Duodenal mucosa (tissue), 2 donors: ENCODE results near the gene ATRIP.
A peak's percentile ranks its signal among the peaks of the same experiment; 100 is the strongest.
"Not testable (repeated sequence)": the region's sequence is repeated elsewhere in the genome, so short reads cannot be mapped to it uniquely, and the experiment has no call there.

ENCODE experiments used
- H3K27ac ChIP-seq: one replicate; pipeline ENCODE4 v1.7.0; 2013; ENCODE audit warnings: low read depth, low read length
- H3K27me3 ChIP-seq, 2 donors: one replicate each; pipeline ENCODE4 v1.7.0; 2013; ENCODE audit warnings: low read length in 2 of 2, control low read depth in 1 of 2; ENCODE audit not compliant: insufficient read depth in 2 of 2, control insufficient read depth in 1 of 2
- H3K36me3 ChIP-seq, 2 donors: one replicate each; pipeline ENCODE4 v1.7.0; 2013; ENCODE audit warnings: low read length in 2 of 2, control low read depth in 1 of 2; ENCODE audit not compliant: insufficient read depth in 2 of 2, control insufficient read depth in 1 of 2
- H3K4me1 ChIP-seq, 2 donors: one replicate each; pipeline ENCODE4 v1.7.0; 2013; ENCODE audit warnings: low read length in 2 of 2, control low read depth in 1 of 2; ENCODE audit not compliant: insufficient read depth in 2 of 2, control insufficient read depth in 1 of 2
- H3K4me3 ChIP-seq, 2 donors: one replicate each; pipeline ENCODE4 v1.7.0; 2013; ENCODE audit warnings: low read length in 2 of 2, low read depth in 1 of 2
- H3K9ac ChIP-seq, 2 donors: one replicate each; pipeline ENCODE4 v1.7.0; 2013; ENCODE audit warnings: low read length in 2 of 2, low read depth in 1 of 2
- H3K9me3 ChIP-seq, 2 donors: one replicate each; pipeline ENCODE4 v1.7.0; 2013; ENCODE audit warnings: low read length in 2 of 2, control low read depth in 1 of 2; ENCODE audit not compliant: control insufficient read depth in 1 of 2

Gene ATRIP

GRCh38 chr3:48475188-48475587 is 28.7 kb downstream of the ATRIP start:
- peaks cover 2 to 4% of the 10 kb centered on the region in 2 donors for H3K36me3 ChIP-seq
- peaks cover 9 to 26% of the 10 kb centered on the region in 2 donors for H3K4me1 ChIP-seq
- no peak overlapping the region for H3K4me3 ChIP-seq
- no peaks in the 10 kb centered on the region for H3K27me3 ChIP-seq
- no peak overlapping the region for H3K9ac ChIP-seq
- H3K9me3 ChIP-seq: no peaks in the 10 kb centered on the region
- no peak overlapping the region for H3K27ac ChIP-seq

- Histone ChIP-seq H3K36me3 (peaks cover 0 to 4% of the 10 kb centered on the region in 2 donors), H3K27me3 (no peaks in the 10 kb centered on the region), H3K9ac (no peak overlapping the region), H3K4me3 (no peak overlapping the region), H3K27ac (no peak overlapping the region), H3K4me1 (peaks cover 6 to 20% of the 10 kb centered on the region in 2 donors), H3K9me3 (no peaks in the 10 kb centered on the region)
Measured at GRCh38 chr3:48476426-48477053, 30.0 kb downstream of the ATRIP start.

- peaks cover 6 to 8% of the 10 kb centered on the region in 2 donors for H3K4me1 ChIP-seq
- no peak overlapping the region for H3K4me3 ChIP-seq
Measured at GRCh38 chr3:48477959-48478520, 31.5 kb downstream of the ATRIP start.

GRCh38 chr3:48478626-48479555 is 32.4 kb downstream of the ATRIP start:
- Histone ChIP-seq H3K4me3 (peak overlapping the region in 1 of 2 donors; percentile 30), H3K4me1 (no peaks in the 10 kb centered on the region), H3K27ac (no peak overlapping the region), H3K9me3 (no peaks in the 10 kb centered on the region), H3K27me3 (no peaks in the 10 kb centered on the region), H3K36me3 (peaks cover 0 to 4% of the 10 kb centered on the region in 2 donors), H3K9ac (no peak overlapping the region)

More at GRCh38 chr3:48477959-48478520, 31.5 kb downstream of the ATRIP start:
- Histone ChIP-seq H3K27ac (no peak overlapping the region), H3K27me3 (no peaks in the 10 kb centered on the region), H3K9me3 (no peaks in the 10 kb centered on the region), H3K9ac (no peak overlapping the region), H3K36me3 (peaks cover 0 to 4% of the 10 kb centered on the region in 2 donors)

- H3K27me3 ChIP-seq, H3K36me3 ChIP-seq, H3K9ac ChIP-seq, H3K4me1 ChIP-seq, H3K9me3 ChIP-seq, H3K4me3 ChIP-seq, H3K27ac ChIP-seq: not testable (repeated sequence)
Measured at GRCh38 chr3:48480891-48481290, 34.4 kb downstream of the ATRIP start.

- not testable (repeated sequence) for H3K9me3 ChIP-seq, H3K27ac ChIP-seq, H3K27me3 ChIP-seq, H3K4me1 ChIP-seq, H3K4me3 ChIP-seq, H3K36me3 ChIP-seq, H3K9ac ChIP-seq
Measured at GRCh38 chr3:48482822-48483221, 36.3 kb downstream of the ATRIP start.

- H3K4me3 ChIP-seq: no peak overlapping the region
- H3K36me3 ChIP-seq: no peaks in the 10 kb centered on the region
- no peaks in the 10 kb centered on the region for H3K9me3 ChIP-seq
- H3K9ac ChIP-seq: no peak overlapping the region
- H3K4me1 ChIP-seq: no peaks in the 10 kb centered on the region
- no peaks in the 10 kb centered on the region for H3K27me3 ChIP-seq
- no peak overlapping the region for H3K27ac ChIP-seq
Measured at GRCh38 chr3:48486952-48487351, 40.4 kb downstream of the ATRIP start.

GRCh38 chr3:48492461-48493202 is 46.1 kb downstream of the ATRIP start:
- Histone ChIP-seq H3K4me3 (no peak overlapping the region), H3K27me3 (no peaks in the 10 kb centered on the region), H3K9me3 (no peaks in the 10 kb centered on the region), H3K27ac (no peak overlapping the region), H3K4me1 (no peaks in the 10 kb centered on the region), H3K36me3 (no peaks in the 10 kb centered on the region), H3K9ac (no peak overlapping the region)

- Histone ChIP-seq H3K27me3 (no peaks in the 10 kb centered on the region), H3K9ac (no peak overlapping the region), H3K36me3 (no peaks in the 10 kb centered on the region), H3K27ac (no peak overlapping the region), H3K4me3 (no peak overlapping the region), H3K4me1 (no peaks in the 10 kb centered on the region), H3K9me3 (no peaks in the 10 kb centered on the region)
Measured at GRCh38 chr3:48493203-48493501, 46.6 kb downstream of the ATRIP start.

- H3K36me3 ChIP-seq: no peaks in the 10 kb centered on the region
- H3K27me3 ChIP-seq: no peaks in the 10 kb centered on the region
- no peak overlapping the region for H3K4me3 ChIP-seq
- no peak overlapping the region for H3K27ac ChIP-seq
- no peaks in the 10 kb centered on the region for H3K9me3 ChIP-seq
- H3K4me1 ChIP-seq: peaks cover 13 to 19% of the 10 kb centered on the region in 2 donors
- no peak overlapping the region for H3K9ac ChIP-seq
Measured at GRCh38 chr3:48500656-48501055, 54.1 kb downstream of the ATRIP start.
